Naive thymus-derived CD8-positive, alpha-beta T cell (primary cell): ENCODE data around the gene HPCA. TPM values are rescaled to one million over a fixed set of nuclear protein-coding genes. Genes with fewer than 3 reads are reported as not detected.
A peak's percentile ranks its signal among the peaks of the same experiment; 100 is the strongest.

ENCODE experiments used
- ATAC-seq, 2 donors: fragments of 150-1000 bp; cut with Tn5 transposase in 1 of 2; sonication (Bioruptor Pico), chemical (Tn5 transposase) in 1 of 2; 1 replicate in 1 of 2; 2 replicates in 1 of 2; pipeline ENCODE4 v1.10.0; 2021; ENCODE audit warnings: mild to moderate bottlenecking in 2 of 2, moderate library complexity in 2 of 2
- POLR2A ChIA-PET: fragments of 350-600 bp; sonication (Branson Sonifier 250); formaldehyde crosslinking; loops from one replicate; lab custom pipeline; 2021; ENCODE audit warnings: antibody characterized with exemption; lab: Charles Lee
- DNase-seq, 10 donors: peaks; one replicate each; pipeline versions ENCODE4 v3.0.0 to v3.0.0-alpha.2; 2020 to 2022
- H3K27ac Mint-ChIP-seq, 10 donors: one replicate each; pipeline ENCODE4 v1.8.0; 2020 to 2022; ENCODE audit warnings: mild to moderate bottlenecking in 10 of 10, mixed read lengths in 10 of 10, moderate library complexity in 4 of 10, inconsistent platforms in 1 of 10
- H3K27me3 Mint-ChIP-seq, 5 donors: one replicate each; pipeline ENCODE4 v1.8.0; 2021 to 2022; ENCODE audit warnings: mixed read lengths in 5 of 5
- H3K36me3 Mint-ChIP-seq, 3 donors: one replicate each; pipeline ENCODE4 v1.8.0; 2020 to 2022; ENCODE audit warnings: mixed read lengths in 3 of 3, mild to moderate bottlenecking in 2 of 3, inconsistent platforms in 1 of 3
- H3K4me1 Mint-ChIP-seq, 4 donors: one replicate each; pipeline ENCODE4 v1.8.0; 2021 to 2022; ENCODE audit warnings: mixed read lengths in 4 of 4
- H3K4me3 Mint-ChIP-seq, 10 donors: one replicate each; pipeline ENCODE4 v1.8.0; 2020 to 2022; ENCODE audit warnings: mild to moderate bottlenecking in 10 of 10, mixed read lengths in 10 of 10, moderate library complexity in 6 of 10, inconsistent platforms in 1 of 10
- H3K9me3 Mint-ChIP-seq, 9 donors: one replicate each; pipeline ENCODE4 v1.8.0; 2020 to 2022; ENCODE audit warnings: mixed read lengths in 9 of 9, mild to moderate bottlenecking in 3 of 9, inconsistent platforms in 1 of 9, moderate library complexity in 1 of 9
- polyA plus RNA-seq, 3 donors: library from polyadenylated mRNA; unstranded; fragments of 300-500 nt; fragmentation: Illumina TruSeq; gene quantifications; one replicate each; pipeline ENCODE4 v1.2.3, GENCODE V29; 2021
- total RNA-seq, 8 experiments: library from RNA in 2 of 8; stranded (reverse) in 2 of 8; gene quantifications; one replicate each; pipeline ENCODE4 v1.2.3 and lab custom pipeline; 2021 to 2026

The HPCA gene
- total and polyA plus RNA-seq, 5 experiments from 2014 or later: not detected

- DNase-seq (no peak), ATAC-seq (no peak)
- POLR2A ChIA-PET: no interaction called here
- peaks cover 0 to 54% (median 12%) of the 10 kb centered on the region in 3 donors for H3K36me3 Mint-ChIP-seq
- no peak overlapping the region for H3K4me3 Mint-ChIP-seq
- H3K9me3 Mint-ChIP-seq: no peaks in the 10 kb centered on the region
- H3K27ac Mint-ChIP-seq: no peak overlapping the region
- peaks cover 9 to 24% (median 21%) of the 10 kb centered on the region in 5 donors for H3K27me3 Mint-ChIP-seq
- H3K4me1 Mint-ChIP-seq: peaks cover 8 to 14% (median 11%) of the 10 kb centered on the region in 4 donors
Measured at GRCh38 chr1:32865639-32866405, 20.5 kb upstream of the HPCA start.

GRCh38 chr1:32867151-32867550, 19.1 kb upstream of the HPCA start:
- peaks cover 17 to 21% (median 18%) of the 10 kb centered on the region in 4 donors for H3K4me1 Mint-ChIP-seq
- ATAC-seq (no peak), DNase-seq (no peak)
- no peaks in the 10 kb centered on the region for H3K9me3 Mint-ChIP-seq
- POLR2A ChIA-PET: no interaction called here
- H3K36me3 Mint-ChIP-seq: peaks cover 0 to 54% (median 8%) of the 10 kb centered on the region in 3 donors
- H3K27ac Mint-ChIP-seq: peak overlapping the region in 1 of 10 donors; percentile 52
- peaks cover 19 to 35% (median 33%) of the 10 kb centered on the region in 5 donors for H3K27me3 Mint-ChIP-seq
- no peak overlapping the region for H3K4me3 Mint-ChIP-seq

GRCh38 chr1:32867671-32868070, 18.6 kb upstream of the HPCA start:
- POLR2A ChIA-PET: no interaction called here
- H3K36me3 Mint-ChIP-seq: peaks cover 0 to 49% (median 5%) of the 10 kb centered on the region in 3 donors
- no peaks in the 10 kb centered on the region for H3K9me3 Mint-ChIP-seq
- peaks cover 20 to 41% (median 36%) of the 10 kb centered on the region in 5 donors for H3K27me3 Mint-ChIP-seq
- no peak for ATAC-seq
- no peak for DNase-seq
- peaks cover 17 to 25% (median 20%) of the 10 kb centered on the region in 4 donors for H3K4me1 Mint-ChIP-seq
- H3K27ac Mint-ChIP-seq: peak overlapping the region in 1 of 10 donors; percentile 46
- H3K4me3 Mint-ChIP-seq: no peak overlapping the region

GRCh38 chr1:32868085-32868484, 18.2 kb upstream of the HPCA start:
- no peak for DNase-seq
- Mint-ChIP-seq H3K27me3 (peaks cover 23 to 45% (median 38%) of the 10 kb centered on the region in 5 donors), H3K27ac (no peak overlapping the region), H3K4me1 (peaks cover 17 to 28% (median 22%) of the 10 kb centered on the region in 4 donors), H3K9me3 (no peaks in the 10 kb centered on the region), H3K36me3 (peaks cover 0 to 45% (median under 1%) of the 10 kb centered on the region in 3 donors), H3K4me3 (no peak overlapping the region)
- POLR2A ChIA-PET: no interaction called here
- ATAC-seq: no peak

GRCh38 chr1:32868806-32869455, 17.4 kb upstream of the HPCA start:
- Mint-ChIP-seq H3K4me3 (peak overlapping the region in 8 of 10 donors; percentile 30 to 82 (median 68)), H3K4me1 (peaks cover 17 to 28% (median 22%) of the 10 kb centered on the region in 4 donors), H3K27me3 (peaks cover 23 to 53% (median 41%) of the 10 kb centered on the region in 5 donors), H3K27ac (peak overlapping the region in 2 of 10 donors; percentile 49 to 55), H3K36me3 (peaks cover 0 to 38% (median 0%) of the 10 kb centered on the region in 3 donors), H3K9me3 (no peaks in the 10 kb centered on the region)
- DNase-seq (no peak), ATAC-seq (no peak)
- POLR2A ChIA-PET: no interaction called here

- H3K4me3 Mint-ChIP-seq: peak overlapping the region; percentile 62 to 86 (median 72)
- no peaks in the 10 kb centered on the region for H3K9me3 Mint-ChIP-seq
- H3K4me1 Mint-ChIP-seq: peaks cover 14 to 28% (median 22%) of the 10 kb centered on the region in 4 donors
- H3K27me3 Mint-ChIP-seq: peaks cover 26 to 64% (median 49%) of the 10 kb centered on the region in 5 donors
- peak overlapping the region in 2 of 10 donors; percentile 40 to 56 for H3K27ac Mint-ChIP-seq
- ATAC-seq: no peak
- POLR2A ChIA-PET: no interaction called here
- H3K36me3 Mint-ChIP-seq: peaks cover 0 to 27% (median 0%) of the 10 kb centered on the region in 3 donors
- DNase-seq: no peak
Measured at GRCh38 chr1:32869923-32870614, 16.2 kb upstream of the HPCA start.

- Mint-ChIP-seq H3K4me1 (peaks cover 14 to 28% (median 22%) of the 10 kb centered on the region in 4 donors), H3K36me3 (peaks cover 0 to 29% (median 0%) of the 10 kb centered on the region in 3 donors), H3K9me3 (no peaks in the 10 kb centered on the region), H3K4me3 (peak within 1 kb of the TSS; percentile 66 to 86 (median 73)), H3K27ac (peak within 1 kb of the TSS in 2 of 10 donors; percentile 56 to 76), H3K27me3 (peaks cover 30 to 71% (median 56%) of the 10 kb centered on the region in 5 donors)
- DNase-seq: no peak
- ATAC-seq: peak; percentile 31 to 43
- POLR2A ChIA-PET: no interaction called here
Measured at GRCh38 chr1:32870615-32871363, 15.5 kb upstream of the HPCA start, which contains the start of gene FNDC5. TSS of gene FNDC5 (minus strand) at chr1:32870912.

GRCh38 chr1:32871364-32872191, 14.7 kb upstream of the HPCA start:
- POLR2A ChIA-PET: no interaction called here
- Mint-ChIP-seq H3K27me3 (peaks cover 30 to 79% (median 59%) of the 10 kb centered on the region in 5 donors), H3K36me3 (peaks cover 0 to 24% (median 0%) of the 10 kb centered on the region in 3 donors), H3K9me3 (no peaks in the 10 kb centered on the region), H3K4me1 (peaks cover 14 to 28% (median 23%) of the 10 kb centered on the region in 4 donors), H3K4me3 (peak overlapping the region; percentile 42 to 80 (median 69)), H3K27ac (peak overlapping the region in 1 of 10 donors; percentile 76)
- DNase-seq (peak in 1 of 10 donors; percentile 10), ATAC-seq (no peak)

GRCh38 chr1:32872192-32872460, 14.2 kb upstream of the HPCA start:
- H3K27me3 Mint-ChIP-seq: peaks cover 30 to 84% (median 59%) of the 10 kb centered on the region in 5 donors
- POLR2A ChIA-PET: no interaction called here
- no peak overlapping the region for H3K27ac Mint-ChIP-seq
- DNase-seq (no peak), ATAC-seq (no peak)
- peaks cover 14 to 28% (median 23%) of the 10 kb centered on the region in 4 donors for H3K4me1 Mint-ChIP-seq
- peaks cover 0 to 21% (median 0%) of the 10 kb centered on the region in 3 donors for H3K36me3 Mint-ChIP-seq
- H3K4me3 Mint-ChIP-seq: peak overlapping the region in 1 of 10 donors; percentile 68
- no peaks in the 10 kb centered on the region for H3K9me3 Mint-ChIP-seq

- Mint-ChIP-seq H3K9me3 (no peaks in the 10 kb centered on the region), H3K4me3 (no peak overlapping the region), H3K27ac (no peak overlapping the region), H3K27me3 (peaks cover 33 to 90% (median 62%) of the 10 kb centered on the region in 5 donors), H3K36me3 (peaks cover 0 to 13% (median 0%) of the 10 kb centered on the region in 3 donors), H3K4me1 (peaks cover 14 to 28% (median 23%) of the 10 kb centered on the region in 4 donors)
- DNase-seq: peak in 1 of 10 donors; percentile 10
- no peak for ATAC-seq
- POLR2A ChIA-PET: no interaction called here
Measured at GRCh38 chr1:32873484-32873883, 12.8 kb upstream of the HPCA start.
